Measurements from ENCODE around the gene ZNF804A.

The ZNF804A gene

GRCh38 chr2:184611361-184612085, 13.2 kb downstream of the ZNF804A start:
- no peak for DNase-seq

DNA sequence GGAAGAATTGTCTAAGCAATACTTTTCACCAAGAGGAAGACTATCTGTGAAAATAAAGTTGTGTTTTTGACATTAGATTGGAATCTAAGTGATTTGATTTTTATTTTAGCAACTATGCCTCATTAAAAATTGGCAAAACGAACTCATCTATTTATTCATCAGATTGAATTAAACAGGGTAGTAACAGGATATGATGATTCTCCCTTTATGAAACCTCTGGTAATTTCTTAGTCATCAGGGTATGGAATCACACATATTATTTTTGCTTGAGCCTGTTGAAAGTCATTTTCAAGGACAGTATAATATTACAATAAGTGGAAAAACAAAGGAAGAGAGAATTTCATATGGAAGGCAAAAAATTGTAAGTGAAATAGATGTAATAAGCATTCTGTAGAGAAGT, 22.0 kb downstream of the ZNF804A start:
- no peak for DNase-seq

- DNase-seq: no peak
Observed at GRCh38 chr2:184624311-184624710, 26.0 kb downstream of the ZNF804A start.

GRCh38 chr2:184628051-184628450, 29.7 kb downstream of the ZNF804A start:
- DNase-seq: no peak

- no peak for DNase-seq
Observed at GRCh38 chr2:184633726-184634125, 35.4 kb downstream of the ZNF804A start.

DNA sequence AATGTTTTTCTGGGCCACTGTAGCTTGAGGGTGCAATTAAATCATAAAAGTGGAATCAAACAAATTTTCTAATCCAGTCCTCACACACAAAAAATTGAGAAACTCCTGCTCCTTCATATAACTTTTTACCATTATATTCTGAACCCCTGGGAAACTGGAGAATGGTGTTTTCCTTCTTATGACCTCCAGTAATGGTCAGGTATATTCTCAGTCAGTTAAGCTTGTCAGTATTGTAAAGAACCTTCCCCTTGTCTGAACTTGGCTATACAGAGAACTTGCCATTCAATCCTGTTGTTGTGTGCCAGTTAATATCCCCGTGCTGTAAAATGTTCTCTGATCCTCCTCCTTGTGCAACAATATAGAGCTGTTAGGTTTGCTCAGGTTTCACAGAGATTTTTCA, 39.5 kb downstream of the ZNF804A start:
- no peak for DNase-seq

- no peak for DNase-seq
Observed at GRCh38 chr2:184644685-184645084, 46.4 kb downstream of the ZNF804A start.

DNA sequence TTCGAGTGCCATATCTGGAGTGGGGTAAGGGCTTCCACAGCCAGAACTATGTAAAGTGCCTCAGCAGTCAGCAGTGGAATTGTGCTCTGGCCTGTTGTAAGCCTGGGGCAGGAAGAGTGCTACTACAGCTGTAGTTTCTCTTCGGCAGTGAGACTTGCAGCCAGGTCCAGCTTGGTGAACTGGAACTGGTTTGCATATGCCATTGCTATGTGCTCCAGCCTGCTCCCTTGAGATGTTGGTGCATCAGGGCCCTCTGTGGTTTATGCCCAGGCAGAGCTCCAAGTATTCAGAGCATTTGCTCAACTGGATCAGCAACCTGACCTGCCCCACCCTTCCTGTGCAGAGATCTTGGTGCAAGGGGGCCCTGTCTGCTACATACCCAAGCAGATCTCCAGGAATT, 47.8 kb downstream of the ZNF804A start:
- DNase-seq: no peak

DNA sequence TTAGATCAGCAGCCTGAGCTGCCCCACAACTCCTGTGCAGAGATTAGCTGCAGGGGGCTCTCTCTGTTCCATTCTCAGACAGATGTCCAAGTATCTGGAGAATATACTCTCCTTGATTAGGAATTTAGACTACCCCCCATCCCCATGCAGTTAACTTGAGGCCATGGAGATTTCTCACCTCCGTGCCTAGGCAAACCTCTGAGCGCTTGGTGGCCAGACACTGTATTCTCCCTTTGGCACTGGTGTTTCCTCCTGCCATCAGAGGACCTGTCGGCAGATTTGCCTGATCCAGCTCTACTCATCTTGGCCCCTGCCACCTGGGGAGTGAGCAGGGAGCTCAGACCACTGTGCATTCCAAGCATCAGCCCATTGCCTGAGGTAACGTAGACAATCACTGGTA, 48.3 kb downstream of the ZNF804A start:
- DNase-seq: no peak

DNA sequence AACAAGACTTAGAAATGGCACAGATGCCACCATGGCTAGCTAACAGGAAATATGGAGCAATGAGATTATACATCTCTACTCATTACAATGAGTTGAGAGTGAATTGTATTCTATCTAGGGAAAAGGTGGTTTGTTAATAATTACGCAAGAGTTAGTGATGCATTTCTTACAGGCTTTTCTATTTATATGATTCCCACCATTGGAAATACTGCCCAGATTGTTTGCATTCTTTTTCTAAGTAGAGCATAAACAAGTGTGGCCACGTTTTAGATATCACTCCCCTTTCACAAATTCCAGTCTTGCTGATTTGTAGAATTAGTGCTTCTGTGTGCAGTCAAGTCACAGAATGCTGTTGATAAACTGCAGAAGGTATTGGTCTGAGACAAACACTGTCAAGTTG, 56.6 kb downstream of the ZNF804A start:
- DNase-seq: no peak

DNA sequence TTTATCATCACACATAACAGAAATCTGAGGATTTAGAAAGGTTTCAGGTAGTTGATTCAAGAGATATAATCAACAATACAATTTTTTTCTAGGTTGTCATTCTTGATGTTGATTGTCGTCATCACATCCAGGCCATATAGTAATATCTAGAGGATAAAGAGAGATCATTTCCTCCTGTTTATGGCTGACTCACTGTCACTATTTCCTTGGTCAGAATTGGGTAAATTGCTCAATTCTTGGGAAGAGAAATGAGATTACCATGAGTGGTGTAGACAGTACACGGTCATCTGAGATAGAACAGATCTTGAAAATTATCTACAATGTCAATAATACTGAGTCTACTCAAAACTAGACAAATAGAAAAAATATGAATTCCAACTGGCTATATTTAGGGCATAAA, 78.8 kb downstream of the ZNF804A start:
- DNase-seq: no peak

- no peak for DNase-seq
Observed at GRCh38 chr2:184679219-184680018, 81.1 kb downstream of the ZNF804A start.

DNA sequence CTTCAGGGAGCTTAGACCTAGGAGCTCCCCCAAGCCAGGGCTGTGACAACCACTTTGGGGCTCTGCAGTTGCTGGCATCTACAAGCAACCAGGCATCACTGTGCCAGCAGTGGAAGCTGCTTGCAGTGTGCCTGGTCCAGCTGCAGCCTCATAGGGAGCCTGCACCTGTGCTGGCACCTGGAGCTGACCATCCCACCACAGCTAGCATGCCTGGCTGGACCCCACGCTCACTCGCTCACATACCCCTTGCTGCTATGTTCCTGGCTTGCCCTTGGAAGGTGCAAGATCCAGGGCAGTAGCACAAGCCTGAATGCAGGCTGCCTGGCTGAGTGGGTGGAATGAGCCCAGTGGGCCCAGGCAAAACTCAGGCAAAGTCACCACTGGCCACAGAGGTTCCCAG, 82.5 kb downstream of the ZNF804A start:
- no peak for DNase-seq

- no peak for DNase-seq
Observed at GRCh38 chr2:184681642-184682321, 83.5 kb downstream of the ZNF804A start.

DNA sequence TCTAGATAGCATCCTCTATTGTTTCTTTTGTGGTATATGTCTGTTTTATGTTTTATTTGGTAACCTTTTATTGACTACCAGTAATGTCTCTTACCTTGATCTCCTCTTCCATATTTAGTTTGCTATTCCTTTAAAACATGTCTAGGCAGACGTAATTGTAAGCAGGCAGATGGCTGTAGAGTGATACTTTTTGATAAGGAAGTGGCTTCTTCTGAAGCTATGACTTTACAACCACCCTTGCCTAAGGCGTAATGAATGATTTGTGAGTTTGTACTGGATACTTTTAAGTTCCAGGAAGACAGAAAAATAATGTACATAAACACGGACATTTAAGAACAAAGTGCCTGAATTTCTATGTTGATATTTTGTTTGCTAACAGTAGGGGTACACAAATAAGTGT, 85.6 kb downstream of the ZNF804A start:
- no peak for DNase-seq

DNA sequence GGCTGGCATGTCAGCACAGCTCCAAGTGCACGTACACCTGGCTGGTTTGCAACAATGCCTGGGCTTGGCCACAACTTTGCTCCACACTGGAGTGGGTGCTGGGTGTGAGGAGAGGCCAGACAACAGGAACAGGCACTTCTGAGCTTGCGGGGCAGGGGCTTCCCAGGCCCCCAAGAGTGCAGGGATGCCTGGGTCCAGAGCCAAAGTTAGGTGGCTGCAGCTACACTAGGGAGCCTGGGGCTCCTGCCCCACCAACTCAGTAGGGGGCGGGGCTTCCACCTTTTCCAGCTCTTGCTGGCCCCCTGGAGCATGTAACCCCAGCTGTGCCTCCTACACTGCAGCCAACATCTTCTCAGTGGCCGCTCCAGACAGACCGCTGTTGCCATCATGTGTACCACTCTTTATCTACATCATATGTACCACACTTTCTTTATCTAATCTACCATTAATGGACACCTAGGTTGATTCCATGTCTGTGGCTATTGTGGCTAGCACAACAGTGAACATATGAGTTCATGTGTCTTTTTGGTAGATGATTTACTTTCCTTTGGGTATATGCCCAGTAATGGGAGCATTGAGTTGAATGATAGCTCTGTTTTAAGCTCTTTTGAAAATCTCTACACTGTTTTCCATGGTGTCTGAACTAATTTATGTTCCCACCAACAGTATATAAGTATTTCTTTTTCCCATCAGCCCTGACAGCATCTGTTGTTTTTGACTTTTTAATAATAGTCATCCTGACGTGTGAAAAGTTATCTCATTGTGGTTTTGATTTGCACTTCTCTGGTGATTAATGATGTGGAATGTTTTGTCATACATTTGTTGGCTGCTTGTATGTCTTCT, 87.9 kb downstream of the ZNF804A start:
- DNase-seq: no peak

DNA sequence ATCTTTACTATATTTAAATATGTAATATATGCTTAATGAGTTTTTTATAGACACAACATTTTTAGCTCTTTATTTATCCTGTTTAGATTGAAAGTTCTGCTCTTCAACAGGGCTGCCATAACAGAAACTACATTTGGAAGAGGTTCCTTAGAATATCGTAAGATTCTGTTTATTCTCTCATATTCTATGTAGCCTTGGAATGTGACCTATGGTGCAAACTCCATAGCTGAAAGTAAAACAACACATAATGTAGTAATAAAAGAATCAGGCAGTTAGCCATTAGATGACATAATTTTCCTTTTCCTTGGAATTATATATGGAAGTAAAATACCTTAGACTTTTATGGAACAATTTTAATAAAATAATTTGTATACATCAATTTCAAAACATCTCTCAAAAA, 91.3 kb downstream of the ZNF804A start:
- DNase-seq: no peak

- peak; percentile 85 for DNase-seq
Observed at GRCh38 chr2:184692141-184692734, 93.9 kb downstream of the ZNF804A start.

- no peak for DNase-seq
Observed at GRCh38 chr2:184696644-184697043, 98.3 kb downstream of the ZNF804A start.

GRCh38 chr2:184698476-184698875, 100.1 kb downstream of the ZNF804A start:
- no peak for DNase-seq

GRCh38 chr2:184721881-184722280, 123.6 kb downstream of the ZNF804A start:
- no peak for DNase-seq

DNA sequence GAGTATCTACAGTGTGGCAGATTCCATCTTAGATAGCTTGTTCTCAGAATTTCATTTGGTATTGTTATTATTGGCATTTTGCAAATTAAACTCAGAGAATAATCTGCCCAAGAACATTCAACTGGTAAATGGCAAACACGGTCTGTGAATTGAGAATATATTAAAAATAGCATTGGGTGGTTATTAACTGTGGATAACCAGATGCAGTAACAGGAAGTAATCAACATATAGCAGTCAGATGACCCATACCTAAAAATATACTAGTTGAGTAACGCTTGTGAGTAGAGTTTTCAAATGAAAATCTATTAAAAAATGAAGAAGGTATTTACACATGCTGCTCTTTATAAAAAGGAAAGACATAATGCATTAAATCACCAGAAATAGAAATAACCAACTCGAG, 129.5 kb downstream of the ZNF804A start:
- DNase-seq: no peak

GRCh38 chr2:184728411-184728810, 130.1 kb downstream of the ZNF804A start:
- no peak for DNase-seq

Data from NCI-H2081 treated with DMSO at 0.1 percent for 48 hours (cell line).